ENCODE results near the gene MACROH2A1.

The MACROH2A1 gene

GRCh38 chr5:135396459-135397055 is 2.5 kb downstream of the MACROH2A1 start:
- no peak for DNase-seq

- DNase-seq = no peak
Observed at GRCh38 chr5:135395866-135396265, 3.2 kb downstream of the MACROH2A1 start.

- no peak for DNase-seq
Observed at GRCh38 chr5:135395451-135395850, 3.6 kb downstream of the MACROH2A1 start.

- DNase-seq = no peak
Observed at GRCh38 chr5:135394095-135394494, 4.9 kb downstream of the MACROH2A1 start.

- DNase-seq = no peak
Observed at GRCh38 chr5:135393691-135394090, 5.3 kb downstream of the MACROH2A1 start.

- no peak for DNase-seq
Observed at GRCh38 chr5:135393229-135393628, 5.8 kb downstream of the MACROH2A1 start.

GRCh38 chr5:135392256-135392655 is 6.8 kb downstream of the MACROH2A1 start:
- no peak for DNase-seq

- no peak for DNase-seq
Observed at GRCh38 chr5:135391869-135392255, 7.2 kb downstream of the MACROH2A1 start.

- DNase-seq = no peak
Observed at GRCh38 chr5:135391116-135391868, 7.7 kb downstream of the MACROH2A1 start.

GRCh38 chr5:135388860-135389435 is 10.1 kb downstream of the MACROH2A1 start:
- no peak for DNase-seq

- DNase-seq = no peak
Observed at GRCh38 chr5:135387629-135387960, 11.4 kb downstream of the MACROH2A1 start.

- no peak for DNase-seq
Observed at GRCh38 chr5:135386886-135387628, 12.0 kb downstream of the MACROH2A1 start.

GRCh38 chr5:135386096-135386495 is 12.9 kb downstream of the MACROH2A1 start:
- no peak for DNase-seq

GRCh38 chr5:135385576-135385975 is 13.5 kb downstream of the MACROH2A1 start:
- no peak for DNase-seq

- DNase-seq = no peak
Observed at GRCh38 chr5:135384898-135385297, 14.1 kb downstream of the MACROH2A1 start.

GRCh38 chr5:135383803-135384495 is 15.1 kb downstream of the MACROH2A1 start:
- DNase-seq = no peak

- DNase-seq = no peak
Observed at GRCh38 chr5:135382981-135383380, 16.1 kb downstream of the MACROH2A1 start.

- DNase-seq = no peak
Observed at GRCh38 chr5:135382106-135382790, 16.8 kb downstream of the MACROH2A1 start.

- DNase-seq = no peak
Observed at GRCh38 chr5:135379046-135379654, 19.9 kb downstream of the MACROH2A1 start.

GRCh38 chr5:135377751-135378680 is 21.0 kb downstream of the MACROH2A1 start:
- no peak for DNase-seq
